ENCODE measurements around the gene HOXA11. TPM values are rescaled to one million over a fixed set of nuclear protein-coding genes. Genes with fewer than 3 reads are reported as not detected.

Gene HOXA11
- total RNA-seq, 2 experiments from 2014 or later: not detected

DNA sequence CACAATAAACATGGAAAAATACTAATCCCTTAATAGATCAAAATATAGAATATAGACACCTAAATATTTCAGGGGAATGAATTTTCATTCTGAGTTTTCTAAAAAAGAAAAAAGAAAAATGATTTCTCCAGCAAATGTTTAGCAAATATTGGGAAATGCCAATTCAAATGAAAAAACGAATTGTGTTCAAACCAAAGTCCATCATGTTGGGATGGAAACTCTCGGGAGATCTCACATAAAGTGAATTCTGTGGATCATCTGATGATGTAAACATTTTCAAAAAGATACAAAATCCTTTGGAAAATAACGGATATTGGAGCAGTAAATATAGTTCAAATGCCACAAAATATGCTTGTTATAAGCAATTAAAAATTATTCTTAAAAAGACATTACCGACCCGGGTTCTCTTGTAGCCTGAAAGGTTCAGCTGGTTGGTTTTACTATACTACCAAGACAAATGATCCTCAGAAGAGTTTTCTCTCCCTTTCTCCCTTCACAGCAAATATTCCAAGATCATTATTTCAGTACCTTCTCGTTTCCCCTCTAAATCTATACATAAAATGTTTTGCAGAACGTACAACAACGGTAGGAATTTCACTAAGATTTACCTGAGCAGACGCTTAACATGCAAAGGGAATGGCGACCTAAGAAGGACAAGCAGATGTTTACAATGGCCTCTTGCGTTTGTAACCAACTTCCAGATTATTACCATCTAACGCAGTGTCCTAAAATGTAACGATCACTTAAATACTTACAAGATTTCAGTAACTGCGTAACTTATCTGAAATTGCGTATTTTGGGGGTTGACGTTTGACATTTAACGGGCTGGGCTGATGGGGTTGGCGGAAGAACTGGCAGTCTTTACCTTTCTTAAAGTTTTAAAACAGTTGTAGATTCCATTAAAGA lies 12.4 kb upstream of the HOXA11 start:
- DNase-seq (no peak), ATAC-seq (no peak)
- Mint-ChIP-seq H3K9me3 (ENCODE audit: insufficient read depth) (no peaks in the 10 kb centered on the region), H3K4me3 (no peak overlapping the region), H3K27ac (no peak overlapping the region), H3K27me3 (ENCODE audit: low read depth) (peaks cover 77% of the 10 kb centered on the region), H3K36me3 (ENCODE audit: low read depth) (no peaks in the 10 kb centered on the region), H3K4me1 (ENCODE audit: low read depth) (peaks cover 33% of the 10 kb centered on the region)
- POLR2A ChIA-PET: no interaction called here
- CTCF ChIA-PET: interaction anchor here (2.0 kb wide), 1 partner anchor 13 kb away, joined by 6 read pairs; no protein-coding TSS in a partner anchor

DNA sequence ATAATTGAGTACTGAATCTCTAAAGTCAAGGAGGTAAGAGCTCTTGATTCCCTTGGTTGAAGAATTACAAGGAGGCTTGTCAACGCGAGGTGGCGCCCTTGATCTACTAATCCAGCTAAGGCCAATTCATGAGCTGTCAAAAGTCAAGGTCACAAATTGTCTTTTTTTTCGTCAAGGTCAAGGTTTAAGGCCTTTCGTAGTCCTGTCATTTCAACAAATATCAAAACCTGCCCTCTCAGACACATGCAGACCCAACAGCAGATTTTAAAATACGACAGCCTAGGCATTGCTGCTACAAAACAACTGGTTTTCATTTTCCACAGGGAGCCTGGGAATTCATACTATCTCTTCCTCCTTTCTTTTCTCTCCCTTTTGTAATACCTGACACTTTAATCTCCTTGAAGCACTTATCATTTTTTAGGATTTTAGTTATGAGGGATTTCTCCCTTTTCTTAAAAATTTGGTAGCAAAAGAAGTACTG lies 11.3 kb upstream of the HOXA11 start:
- Mint-ChIP-seq H3K4me1 (ENCODE audit: low read depth) (peaks cover 28% of the 10 kb centered on the region), H3K9me3 (ENCODE audit: insufficient read depth) (no peaks in the 10 kb centered on the region), H3K36me3 (ENCODE audit: low read depth) (no peaks in the 10 kb centered on the region), H3K4me3 (no peak overlapping the region), H3K27ac (no peak overlapping the region), H3K27me3 (ENCODE audit: low read depth) (peaks cover 77% of the 10 kb centered on the region)
- ChIA-PET CTCF (interaction anchor here (0.6 to 4.9 kb wide), 70 partner anchors 8 to 897 kb away, joined by 3 to 37 read pairs (median 4); partner anchors contain the start of genes HIBADH and HOXA11), POLR2A (no interaction called here)
- peak; percentile 85 for DNase-seq
- no peak for ATAC-seq

DNA sequence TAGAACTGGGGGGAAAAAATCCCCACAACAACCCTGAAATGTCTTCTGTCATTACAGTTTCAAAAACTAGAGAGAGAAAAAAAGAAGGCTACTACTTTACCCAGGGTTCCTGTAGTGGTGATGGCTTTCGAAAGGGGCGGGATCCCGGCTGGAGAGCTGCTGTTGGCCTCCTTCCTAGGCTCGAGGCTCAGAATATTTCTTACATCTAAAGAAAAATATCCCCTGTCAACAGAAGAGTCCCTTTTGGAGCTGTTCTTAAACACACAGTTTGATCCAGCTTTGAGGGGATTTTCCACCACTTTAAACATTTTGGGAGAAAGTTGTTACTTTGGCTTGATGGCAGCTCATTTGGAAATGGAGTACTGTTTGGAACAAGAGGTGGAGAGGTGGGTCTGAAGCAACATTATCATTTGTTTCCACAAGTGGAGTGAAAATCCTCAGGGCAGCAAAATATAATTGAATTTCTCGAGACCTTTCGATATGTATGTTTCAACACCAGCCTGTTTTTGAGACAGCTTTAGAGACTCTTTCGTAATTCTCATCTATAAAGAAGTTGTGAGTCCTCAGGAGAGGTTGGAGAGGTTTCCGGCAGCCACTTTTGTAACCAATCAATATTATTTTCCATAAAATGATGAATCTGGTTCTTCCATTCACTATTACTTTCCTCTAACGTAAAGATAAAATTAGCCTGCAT lies 9.8 kb upstream of the HOXA11 start:
- CTCF ChIA-PET: interaction anchor here (0.7 to 4.9 kb wide), 18 partner anchors 10 to 899 kb away, joined by 3 to 37 read pairs (median 6); partner anchors contain the start of gene HOXA11
- no peaks in the 10 kb centered on the region for H3K36me3 Mint-ChIP-seq (ENCODE audit: low read depth)
- no peak overlapping the region for H3K4me3 Mint-ChIP-seq
- H3K4me1 Mint-ChIP-seq (ENCODE audit: low read depth): peaks cover 18% of the 10 kb centered on the region
- peaks cover 78% of the 10 kb centered on the region for H3K27me3 Mint-ChIP-seq (ENCODE audit: low read depth)
- ATAC-seq: no peak
- POLR2A ChIA-PET: no interaction called here
- H3K9me3 Mint-ChIP-seq (ENCODE audit: insufficient read depth): no peaks in the 10 kb centered on the region
- DNase-seq: no peak
- no peak overlapping the region for H3K27ac Mint-ChIP-seq

DNA sequence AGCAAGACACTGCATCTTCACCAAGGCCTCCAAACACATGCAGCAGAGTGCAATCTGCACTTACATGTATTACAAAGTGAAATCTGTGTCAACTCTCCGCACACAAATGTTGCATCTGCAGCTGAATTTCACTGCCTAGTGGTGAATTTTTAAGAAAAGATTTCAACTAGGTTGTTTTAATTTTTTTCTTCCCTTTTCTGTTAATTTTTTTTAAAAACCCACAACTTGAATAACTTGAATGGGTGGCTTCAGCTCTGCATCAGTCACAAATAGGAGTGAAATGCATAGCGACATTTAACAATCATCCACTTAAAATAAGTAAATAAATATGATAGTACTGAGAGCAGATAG lies 8.9 kb upstream of the HOXA11 start:
- H3K4me3 Mint-ChIP-seq: peak overlapping the region; percentile 18
- CTCF ChIA-PET: interaction anchor here (1.6 to 4.9 kb wide), 4 partner anchors 15 to 884 kb away, joined by 4 to 23 read pairs (median 17); no protein-coding TSS in a partner anchor

DNA sequence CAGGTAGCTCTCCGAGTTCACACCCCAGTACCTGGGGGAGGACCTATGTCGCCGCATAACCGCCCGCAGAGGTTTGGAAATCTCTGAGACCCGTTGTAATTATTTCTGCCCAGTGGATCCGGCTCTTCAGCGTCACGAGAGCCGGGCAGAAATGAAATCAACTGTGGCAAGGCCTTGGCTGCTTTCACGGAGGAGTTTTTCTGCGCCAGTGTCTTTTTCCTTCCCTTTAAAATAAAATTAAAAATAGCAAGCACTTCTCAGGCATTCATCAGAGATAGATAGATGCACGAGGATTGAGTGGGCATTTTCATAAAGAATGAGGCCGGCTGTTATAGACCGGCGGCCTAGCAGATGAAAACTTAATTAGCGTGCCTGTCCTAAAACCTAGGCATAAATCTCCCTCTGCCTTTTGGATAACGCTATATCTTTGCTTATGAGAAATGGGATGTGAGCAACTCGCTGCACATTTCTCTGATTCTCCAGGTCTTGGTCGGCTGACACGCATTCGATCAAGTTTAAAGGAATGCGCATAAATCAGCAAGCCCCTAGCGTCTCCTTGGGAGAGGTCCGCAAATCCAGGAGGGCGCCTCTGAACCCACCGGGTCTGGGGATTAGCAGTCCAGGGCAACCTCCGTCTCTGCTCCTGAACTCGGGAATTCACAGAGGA lies 8.4 kb upstream of the HOXA11 start:
- Mint-ChIP-seq H3K4me3 (peak overlapping the region; percentile 18), H3K36me3 (ENCODE audit: low read depth) (peaks cover 2% of the 10 kb centered on the region), H3K9me3 (ENCODE audit: insufficient read depth) (no peaks in the 10 kb centered on the region), H3K27ac (no peak overlapping the region), H3K4me1 (ENCODE audit: low read depth) (peaks cover 26% of the 10 kb centered on the region), H3K27me3 (ENCODE audit: low read depth) (peaks cover 81% of the 10 kb centered on the region)
- ChIA-PET CTCF (interaction anchor here (1.5 to 4.9 kb wide), 3 partner anchors 14 to 413 kb away, joined by 4 to 23 read pairs (median 5); no protein-coding TSS in a partner anchor), POLR2A (no interaction called here)
- DNase-seq (no peak), ATAC-seq (no peak)

More for the DNA sequence above, 8.9 kb upstream of the HOXA11 start:
- DNase-seq (no peak), ATAC-seq (no peak)
- H3K36me3 Mint-ChIP-seq (ENCODE audit: low read depth): no peaks in the 10 kb centered on the region
- POLR2A ChIA-PET: no interaction called here
- no peak overlapping the region for H3K27ac Mint-ChIP-seq
- H3K27me3 Mint-ChIP-seq (ENCODE audit: low read depth): peaks cover 83% of the 10 kb centered on the region
- H3K9me3 Mint-ChIP-seq (ENCODE audit: insufficient read depth): no peaks in the 10 kb centered on the region
- H3K4me1 Mint-ChIP-seq (ENCODE audit: low read depth): peaks cover 24% of the 10 kb centered on the region

DNA sequence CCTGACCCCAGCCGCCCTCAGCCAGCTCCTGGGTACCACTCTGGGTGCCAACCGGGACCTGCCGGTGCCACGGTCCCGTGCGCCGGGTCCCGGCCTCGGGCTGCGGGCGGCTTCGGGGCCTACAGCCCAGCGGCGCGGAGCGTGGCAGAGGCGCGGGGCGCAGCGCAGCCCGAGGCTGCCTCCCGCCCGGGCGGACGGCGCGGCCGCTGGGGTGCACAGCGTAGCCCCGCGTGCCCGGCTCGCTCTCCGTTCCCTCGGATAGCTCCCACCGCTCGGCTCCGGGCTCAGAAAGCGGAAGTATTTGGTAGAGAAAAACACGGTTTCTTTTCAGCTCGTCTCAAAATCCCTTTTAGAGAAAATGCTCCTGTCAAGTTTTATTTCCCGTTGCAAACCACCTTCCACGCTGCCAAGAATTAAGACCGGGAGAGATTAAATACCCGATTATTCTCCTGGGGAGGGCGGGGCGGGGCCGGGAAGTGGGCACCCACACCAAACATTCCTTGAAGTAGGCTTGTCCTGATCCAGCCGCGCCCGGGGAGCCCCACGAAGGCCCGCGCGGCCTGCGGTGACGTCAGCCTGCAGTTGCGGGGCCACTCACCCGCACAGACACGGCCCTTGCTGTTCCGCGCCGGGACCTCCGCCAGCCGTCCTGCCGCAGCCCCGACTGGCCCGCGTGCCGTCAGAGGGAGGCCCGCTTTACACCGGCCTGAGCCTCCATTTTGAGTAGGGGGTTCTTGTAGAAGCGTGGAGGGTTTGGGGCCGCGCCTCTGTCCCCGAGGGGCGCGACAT lies 7.7 kb upstream of the HOXA11 start:
- H3K27me3 Mint-ChIP-seq (ENCODE audit: low read depth): peaks cover 82% of the 10 kb centered on the region
- peaks cover 4% of the 10 kb centered on the region for H3K36me3 Mint-ChIP-seq (ENCODE audit: low read depth)
- DNase-seq (no peak), ATAC-seq (peak; percentile 62)
- no peak overlapping the region for H3K27ac Mint-ChIP-seq
- H3K4me1 Mint-ChIP-seq (ENCODE audit: low read depth): peaks cover 33% of the 10 kb centered on the region
- no peaks in the 10 kb centered on the region for H3K9me3 Mint-ChIP-seq (ENCODE audit: insufficient read depth)
- ChIA-PET CTCF (interaction anchor here (0.7 to 4.9 kb wide), 4 partner anchors 13 to 413 kb away, joined by 3 to 23 read pairs (median 4); no protein-coding TSS in a partner anchor), POLR2A (interaction anchor here (0.6 kb wide), 1 partner anchor 948 kb away, joined by 3 read pairs; no protein-coding TSS in a partner anchor)
- peak overlapping the region; percentile 58 for H3K4me3 Mint-ChIP-seq

DNA sequence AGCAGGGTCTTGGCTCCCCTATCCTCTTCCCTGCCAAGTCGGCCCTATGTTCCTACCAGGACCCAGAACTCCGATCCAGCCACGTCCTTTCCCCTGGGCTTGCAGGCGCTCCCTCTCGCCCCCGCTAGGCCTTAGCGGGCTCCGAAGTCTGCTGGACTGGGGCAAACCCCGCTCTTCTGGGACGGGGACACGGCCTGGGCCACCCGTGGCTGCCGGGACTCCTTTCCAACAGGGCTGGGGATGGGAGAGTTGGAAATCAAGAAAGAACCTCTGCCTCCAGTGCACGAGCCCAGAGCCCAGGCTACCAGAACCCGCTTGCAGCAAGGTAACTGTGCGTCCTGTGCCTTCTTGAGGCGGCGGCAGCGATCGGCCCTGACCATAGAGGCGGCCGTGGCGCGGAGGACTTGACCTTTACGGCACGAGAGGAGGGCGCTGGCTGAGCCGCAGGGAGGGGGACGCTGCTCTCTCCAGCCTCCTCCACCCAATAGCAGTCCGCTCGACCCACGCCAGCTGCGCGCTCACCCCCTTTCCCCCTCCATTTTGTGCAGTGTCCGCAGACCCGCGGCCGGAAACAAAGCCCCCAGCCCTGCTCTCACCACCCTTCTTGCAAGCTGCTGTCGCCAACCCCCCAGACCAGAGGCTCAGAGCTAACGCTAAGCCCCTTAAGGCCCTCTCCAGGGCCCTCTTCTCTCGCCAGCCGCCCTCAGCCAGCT lies 7.0 kb upstream of the HOXA11 start:
- DNase-seq: no peak
- H3K27ac Mint-ChIP-seq: no peak overlapping the region
- POLR2A ChIA-PET: interaction anchor here (0.6 kb wide), 1 partner anchor 949 kb away, joined by 3 read pairs; no protein-coding TSS in a partner anchor
- H3K27me3 Mint-ChIP-seq (ENCODE audit: low read depth): peaks cover 83% of the 10 kb centered on the region
- ATAC-seq: no peak
- H3K9me3 Mint-ChIP-seq (ENCODE audit: insufficient read depth): no peaks in the 10 kb centered on the region
- H3K4me3 Mint-ChIP-seq: peak overlapping the region; percentile 46
- H3K4me1 Mint-ChIP-seq (ENCODE audit: low read depth): peaks cover 41% of the 10 kb centered on the region
- H3K36me3 Mint-ChIP-seq (ENCODE audit: low read depth): peaks cover 4% of the 10 kb centered on the region
- CTCF ChIA-PET: interaction anchor here (0.7 to 4.9 kb wide), 5 partner anchors 13 to 414 kb away, joined by 3 to 23 read pairs (median 3); no protein-coding TSS in a partner anchor

DNA sequence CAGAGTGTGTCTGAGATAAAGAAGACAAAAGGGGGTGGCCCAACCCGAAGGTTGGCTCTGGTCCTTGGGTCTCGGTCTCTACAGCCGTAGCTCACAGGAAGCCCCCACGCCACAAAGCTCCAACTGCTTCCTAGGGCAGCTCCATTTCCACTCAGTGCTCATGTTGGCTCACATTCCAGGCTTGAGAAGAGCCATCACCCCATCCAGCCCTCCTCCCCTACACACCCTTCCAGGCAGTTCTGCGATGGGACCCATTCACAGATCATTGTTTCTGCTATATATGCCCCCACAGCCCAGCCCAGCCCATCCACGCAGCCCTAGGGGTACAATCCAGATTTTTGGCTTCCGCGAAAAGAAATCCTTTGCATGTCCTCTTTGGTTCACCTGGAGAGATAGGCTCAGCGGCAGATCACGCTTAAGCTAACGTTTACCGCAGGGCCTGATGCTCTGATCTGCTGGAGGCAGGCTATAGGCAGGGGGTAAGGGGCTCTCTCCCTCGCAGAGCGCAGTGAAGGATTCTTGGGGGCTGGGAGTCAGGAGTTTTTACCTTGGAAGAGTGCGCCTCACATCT lies 6.2 kb upstream of the HOXA11 start:
- peaks cover 4% of the 10 kb centered on the region for H3K36me3 Mint-ChIP-seq (ENCODE audit: low read depth)
- POLR2A ChIA-PET: no interaction called here
- H3K4me1 Mint-ChIP-seq (ENCODE audit: low read depth): peaks cover 41% of the 10 kb centered on the region
- ATAC-seq (no peak), DNase-seq (no peak)
- peaks cover 85% of the 10 kb centered on the region for H3K27me3 Mint-ChIP-seq (ENCODE audit: low read depth)
- CTCF ChIA-PET: interaction anchor here (0.9 to 4.4 kb wide), 6 partner anchors 9 to 829 kb away, joined by 3 to 25 read pairs (median 3); partner anchors contain the start of gene HOXA13
- H3K27ac Mint-ChIP-seq: no peak overlapping the region
- no peaks in the 10 kb centered on the region for H3K9me3 Mint-ChIP-seq (ENCODE audit: insufficient read depth)
- H3K4me3 Mint-ChIP-seq: no peak overlapping the region

DNA sequence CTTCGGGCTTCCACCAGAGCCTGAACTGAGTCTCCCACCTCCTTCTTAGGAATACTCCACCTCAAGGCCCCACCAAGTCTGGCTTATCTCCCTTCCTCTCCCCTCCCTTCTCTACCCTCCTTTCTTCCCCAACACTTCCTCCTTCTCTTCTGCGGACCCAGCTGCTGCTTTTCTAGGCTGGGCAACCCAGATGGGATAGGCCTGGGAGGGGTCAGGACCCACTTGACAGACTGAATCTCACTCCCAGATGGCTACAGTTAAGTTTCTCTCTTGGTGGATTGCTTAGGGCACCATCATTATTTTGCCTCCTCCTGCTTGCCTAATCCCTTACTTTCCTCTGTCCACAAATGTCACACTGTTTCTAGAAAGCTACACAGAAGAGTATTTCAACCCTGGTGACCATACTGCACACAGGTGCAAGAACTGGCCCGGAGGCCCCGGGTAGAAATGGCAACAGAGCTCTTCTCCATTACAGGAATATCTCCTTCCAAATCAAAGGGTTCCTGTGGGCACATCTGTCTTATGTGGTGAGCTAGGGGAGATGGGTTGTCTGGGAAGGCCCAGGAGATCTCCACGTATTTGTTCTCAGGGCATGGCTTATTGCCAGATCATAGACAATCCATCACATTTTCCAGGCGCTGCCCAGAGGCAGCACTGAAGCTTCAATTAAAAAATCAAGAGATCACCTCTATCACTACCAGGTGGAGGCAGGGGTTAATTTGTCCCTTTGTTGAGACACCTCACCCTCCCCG lies 5.1 kb upstream of the HOXA11 start:
- no peak for DNase-seq
- no peak overlapping the region for H3K27ac Mint-ChIP-seq
- no peak for ATAC-seq
- POLR2A ChIA-PET: no interaction called here
- H3K36me3 Mint-ChIP-seq (ENCODE audit: low read depth): peaks cover 4% of the 10 kb centered on the region
- H3K4me1 Mint-ChIP-seq (ENCODE audit: low read depth): peaks cover 52% of the 10 kb centered on the region
- CTCF ChIA-PET: interaction anchor here (0.7 to 4.4 kb wide), 9 partner anchors 11 to 830 kb away, joined by 3 to 25 read pairs (median 3); partner anchors contain the start of gene HOXA13
- peaks cover 90% of the 10 kb centered on the region for H3K27me3 Mint-ChIP-seq (ENCODE audit: low read depth)
- no peak overlapping the region for H3K4me3 Mint-ChIP-seq
- no peaks in the 10 kb centered on the region for H3K9me3 Mint-ChIP-seq (ENCODE audit: insufficient read depth)
